Fibroblast of the aortic adventitia (primary cell): ENCODE data around the gene CD300H. TPM values are rescaled to one million over a fixed set of nuclear protein-coding genes. Genes with fewer than 3 reads are reported as not detected.

ENCODE experiments used
- DNase-seq: peaks from one replicate; pipeline ENCODE4 v3.0.0-alpha.2; 2010; ENCODE audit warnings: low read depth
- H3K4me3 ChIP-seq: 2 replicates; pipeline ENCODE4 v1.5.1; 2011; ENCODE audit warnings: low read depth, mild to moderate bottlenecking, control low read depth, low read length, moderate library complexity
- total RNA-seq: library from RNA; depleted of rRNA; stranded (reverse); fragments of >200 nt; gene quantifications from 2 replicates; pipeline ENCODE4 v1.2.3, GENCODE V29; 2012; ENCODE audit warnings: low replicate concordance
- TF ChIP-seq, protein P1 (sequence below): IDR thresholded peaks from 2 replicates; pipeline ENCODE4 v1.5.1; 2011; ENCODE audit warnings: mild to moderate bottlenecking, low read length, control low read depth, inconsistent platforms; ENCODE audit not compliant: insufficient read depth

Gene CD300H
- total RNA-seq, 1 donor = not detected

DNA sequence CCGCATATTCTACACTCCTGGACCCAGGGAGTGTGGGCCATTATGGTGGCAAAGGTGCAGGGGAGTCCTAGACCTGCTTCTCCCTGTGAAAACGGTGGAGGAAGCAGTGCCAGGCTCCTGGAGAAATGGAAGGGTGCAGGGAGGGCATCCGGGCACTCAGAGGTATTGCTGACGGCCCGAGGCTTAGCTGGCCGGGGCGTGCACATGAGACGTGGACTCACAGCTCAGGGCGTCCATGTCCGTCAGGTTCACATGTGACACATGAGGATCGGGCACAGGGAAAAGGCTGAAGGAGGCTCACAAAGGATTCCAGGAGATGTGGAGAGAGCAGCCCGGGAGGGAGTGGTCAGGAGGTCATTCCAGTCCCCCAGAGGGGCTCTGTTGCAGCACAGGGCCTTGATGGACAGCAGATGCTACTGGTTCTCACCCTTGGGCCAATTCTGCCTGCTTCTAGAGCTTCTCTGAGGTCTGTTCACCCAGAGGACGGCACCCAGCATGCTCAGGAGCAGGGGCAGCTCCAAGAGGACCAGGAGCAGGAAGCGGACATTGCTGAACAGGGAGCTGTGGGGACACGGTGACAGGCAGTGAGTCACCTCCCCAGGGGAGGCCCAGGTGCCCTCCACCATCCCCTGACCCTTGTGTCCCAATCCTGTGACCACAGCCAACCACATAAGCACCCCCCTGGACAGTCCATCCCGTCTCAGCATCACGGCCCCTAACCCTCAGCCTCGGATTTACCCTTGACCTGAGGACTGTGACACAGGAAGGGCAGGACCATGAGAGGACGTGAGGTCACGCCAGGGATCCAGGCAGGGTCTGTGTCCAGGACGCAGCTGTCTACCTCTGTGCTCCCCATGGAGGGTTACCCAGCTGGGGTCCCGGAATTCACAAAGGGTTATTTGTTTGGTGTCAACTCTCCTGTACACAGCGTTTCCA, 25.9 kb downstream of the CD300H start:
- no peak for DNase-seq
- H3K4me3 ChIP-seq = no peak overlapping the region
- TF ChIP-seq, protein P1, sequence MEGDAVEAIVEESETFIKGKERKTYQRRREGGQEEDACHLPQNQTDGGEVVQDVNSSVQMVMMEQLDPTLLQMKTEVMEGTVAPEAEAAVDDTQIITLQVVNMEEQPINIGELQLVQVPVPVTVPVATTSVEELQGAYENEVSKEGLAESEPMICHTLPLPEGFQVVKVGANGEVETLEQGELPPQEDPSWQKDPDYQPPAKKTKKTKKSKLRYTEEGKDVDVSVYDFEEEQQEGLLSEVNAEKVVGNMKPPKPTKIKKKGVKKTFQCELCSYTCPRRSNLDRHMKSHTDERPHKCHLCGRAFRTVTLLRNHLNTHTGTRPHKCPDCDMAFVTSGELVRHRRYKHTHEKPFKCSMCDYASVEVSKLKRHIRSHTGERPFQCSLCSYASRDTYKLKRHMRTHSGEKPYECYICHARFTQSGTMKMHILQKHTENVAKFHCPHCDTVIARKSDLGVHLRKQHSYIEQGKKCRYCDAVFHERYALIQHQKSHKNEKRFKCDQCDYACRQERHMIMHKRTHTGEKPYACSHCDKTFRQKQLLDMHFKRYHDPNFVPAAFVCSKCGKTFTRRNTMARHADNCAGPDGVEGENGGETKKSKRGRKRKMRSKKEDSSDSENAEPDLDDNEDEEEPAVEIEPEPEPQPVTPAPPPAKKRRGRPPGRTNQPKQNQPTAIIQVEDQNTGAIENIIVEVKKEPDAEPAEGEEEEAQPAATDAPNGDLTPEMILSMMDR = no peak

DNA sequence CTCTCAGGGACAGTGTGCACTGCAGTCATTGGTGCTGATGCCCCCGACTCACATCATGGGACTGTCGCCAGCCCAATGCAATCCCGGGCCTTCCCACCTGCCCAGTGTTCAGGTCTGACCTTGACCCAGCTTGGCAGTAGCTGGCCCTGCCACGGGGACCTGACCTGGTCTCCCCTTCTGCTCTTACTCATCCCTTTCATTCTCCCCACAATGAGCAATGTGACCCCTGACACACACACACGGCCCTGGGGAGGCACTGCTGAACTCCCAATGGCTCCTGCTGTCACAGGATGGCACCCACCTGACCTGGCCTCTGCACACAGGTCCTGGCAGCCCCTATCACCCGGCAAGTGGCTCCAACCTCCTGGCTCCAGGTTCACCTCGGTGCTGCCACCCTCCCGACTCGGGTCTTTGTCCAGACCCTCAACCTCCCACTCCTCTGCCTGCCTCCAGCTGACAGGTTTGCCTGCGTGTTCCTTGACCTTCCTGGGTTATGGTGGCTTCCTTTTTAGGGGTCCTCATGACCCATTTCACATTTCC, 28.0 kb downstream of the CD300H start:
- DNase-seq = no peak
- TF ChIP-seq, protein P1 = no peak
- H3K4me3 ChIP-seq = no peak overlapping the region

DNA sequence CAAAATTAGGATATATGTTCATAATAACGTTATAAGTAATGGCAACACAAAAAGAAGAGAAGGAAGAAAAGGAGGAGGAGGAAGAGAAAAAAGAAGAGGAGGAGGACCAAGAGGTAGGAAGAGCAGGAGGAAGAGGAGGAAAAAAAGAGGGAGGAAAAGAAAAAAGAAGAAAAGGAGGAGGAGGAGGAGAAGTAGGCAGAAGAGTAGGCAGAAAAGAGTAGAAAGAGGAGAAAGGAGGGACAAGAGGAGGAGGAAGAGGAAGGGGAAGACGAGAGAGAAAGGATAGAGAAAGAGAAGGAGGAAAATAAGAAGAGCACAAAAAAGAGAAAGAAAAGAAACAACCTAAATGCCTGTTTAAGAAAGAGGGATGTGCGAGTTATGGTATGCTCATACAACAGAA, 30.4 kb downstream of the CD300H start:
- TF ChIP-seq, protein P1 = no peak
- H3K4me3 ChIP-seq = no peak overlapping the region
- no peak for DNase-seq

DNA sequence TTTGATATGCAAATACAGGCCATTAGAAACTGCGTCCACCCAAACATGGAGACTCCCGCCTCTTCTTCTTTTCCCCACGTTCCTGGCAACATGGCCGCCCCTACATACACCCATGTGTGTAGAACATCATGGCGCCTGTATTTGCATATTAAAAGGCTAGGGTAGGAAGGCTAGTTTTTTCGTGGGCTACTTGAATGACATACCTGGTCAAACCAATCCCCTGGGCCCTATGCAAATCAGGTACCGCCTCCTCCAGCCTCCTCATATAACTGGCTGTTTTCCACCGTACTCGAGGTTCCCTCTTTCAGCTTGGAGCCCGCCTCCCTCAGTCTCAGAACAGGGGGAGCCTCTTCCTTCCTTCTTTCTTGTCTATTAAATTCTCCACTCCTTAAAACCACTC, 35.2 kb downstream of the CD300H start:
- H3K4me3 ChIP-seq = no peak overlapping the region
- DNase-seq = no peak
- TF ChIP-seq, protein P1 = no peak

DNA sequence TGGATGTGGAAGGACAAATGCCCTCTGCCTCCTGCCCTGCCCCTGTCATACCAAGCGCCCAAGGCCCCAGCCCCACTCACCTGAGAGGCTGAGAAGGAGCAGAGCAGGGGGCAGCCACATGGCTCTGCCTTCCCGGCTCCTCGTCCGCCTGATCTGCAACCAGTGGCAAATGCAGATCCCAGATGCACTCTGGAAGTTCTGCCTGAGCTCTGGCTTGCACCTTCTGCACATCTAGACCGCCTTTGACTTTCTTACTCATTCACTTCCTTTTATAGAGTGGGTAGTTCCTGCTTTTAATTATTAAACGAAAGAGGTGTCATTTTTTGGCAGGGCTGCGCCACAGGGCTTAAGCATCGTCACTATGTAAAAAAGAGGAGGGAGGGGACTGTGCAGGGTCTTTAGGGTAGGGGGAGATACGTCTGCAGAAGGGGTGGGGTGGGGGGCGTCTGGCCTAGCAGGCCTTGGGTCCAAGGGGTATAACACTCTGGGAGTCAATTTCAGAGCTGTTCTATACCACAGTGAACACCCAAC, 36.0 kb downstream of the CD300H start, which contains the start of gene CD300LB:
CD300LB (minus strand) TSS at position 245 of the 531 bp plus-strand sequence; CDS start at position 120, 125 bp downstream.
- TF ChIP-seq, protein P1 = no peak
- DNase-seq = no peak
- no peak within 1 kb of the TSS for H3K4me3 ChIP-seq

DNA sequence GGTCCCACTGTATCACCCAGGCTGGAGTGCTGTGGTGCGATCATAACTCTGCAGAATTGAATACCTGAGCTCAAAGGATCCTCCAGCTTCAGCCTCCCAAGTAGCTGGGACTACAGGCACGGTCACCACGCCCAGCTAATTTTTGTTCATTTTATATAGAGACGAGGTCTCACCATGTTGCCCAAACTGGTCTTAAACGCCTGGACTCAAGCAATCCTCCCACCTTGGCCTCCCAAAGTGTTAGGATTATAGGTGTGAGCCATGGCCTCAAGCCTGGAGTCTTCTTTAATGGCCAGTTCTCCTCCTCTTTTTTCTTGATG, 36.5 kb downstream of the CD300H start:
- TF ChIP-seq, protein P1 = no peak
- H3K4me3 ChIP-seq = no peak overlapping the region
- no peak for DNase-seq
